ENCODE data around the gene SMAP2.
"Not testable (repeated sequence)": the region's sequence is repeated elsewhere in the genome, so short reads cannot be mapped to it uniquely, and the experiment has no call there.

GRCh38 chr1:40388456-40389321, 15.2 kb downstream of the SMAP2 start:
- TF ChIP-seq, protein P1, sequence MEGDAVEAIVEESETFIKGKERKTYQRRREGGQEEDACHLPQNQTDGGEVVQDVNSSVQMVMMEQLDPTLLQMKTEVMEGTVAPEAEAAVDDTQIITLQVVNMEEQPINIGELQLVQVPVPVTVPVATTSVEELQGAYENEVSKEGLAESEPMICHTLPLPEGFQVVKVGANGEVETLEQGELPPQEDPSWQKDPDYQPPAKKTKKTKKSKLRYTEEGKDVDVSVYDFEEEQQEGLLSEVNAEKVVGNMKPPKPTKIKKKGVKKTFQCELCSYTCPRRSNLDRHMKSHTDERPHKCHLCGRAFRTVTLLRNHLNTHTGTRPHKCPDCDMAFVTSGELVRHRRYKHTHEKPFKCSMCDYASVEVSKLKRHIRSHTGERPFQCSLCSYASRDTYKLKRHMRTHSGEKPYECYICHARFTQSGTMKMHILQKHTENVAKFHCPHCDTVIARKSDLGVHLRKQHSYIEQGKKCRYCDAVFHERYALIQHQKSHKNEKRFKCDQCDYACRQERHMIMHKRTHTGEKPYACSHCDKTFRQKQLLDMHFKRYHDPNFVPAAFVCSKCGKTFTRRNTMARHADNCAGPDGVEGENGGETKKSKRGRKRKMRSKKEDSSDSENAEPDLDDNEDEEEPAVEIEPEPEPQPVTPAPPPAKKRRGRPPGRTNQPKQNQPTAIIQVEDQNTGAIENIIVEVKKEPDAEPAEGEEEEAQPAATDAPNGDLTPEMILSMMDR (IDR thresholded peaks at IDR 0.05; ENCODE audit: low read depth, low read length), result not testable (repeated sequence)
- not testable (repeated sequence) for TF ChIP-seq POLR2A (IDR thresholded peaks at IDR 0.05; ENCODE audit: extremely low read depth, insufficient read length); MAX (IDR thresholded peaks at IDR 0.05; ENCODE audit: low read depth, low read length); MYC (IDR thresholded peaks at IDR 0.05; ENCODE audit: low read depth, low read length)
